Endothelial cell of umbilical vein (primary cell): ENCODE measurements around the gene GNB5. TPM values are rescaled to one million over a fixed set of nuclear protein-coding genes. Genes with fewer than 3 reads are reported as not detected.

Experiments
- BruUV-seq: library from RNA; stranded (reverse); fragments of 400-500 nt; replicated peaks from 2 replicates; lab custom pipeline; 2021; lab: Mats Ljungman, UMichigan
- CTCF ChIA-PET: fragments of 300-600, 350-600 bp; sonication (Branson Sonifier 250); formaldehyde crosslinking; loops from one replicate; lab custom pipeline; 2021; ENCODE audit warnings: antibody characterized with exemption, inconsistent platforms; lab: Charles Lee
- POLR2A ChIA-PET: fragments of 300-600, 350-600 bp; sonication (Branson Sonifier 250); formaldehyde crosslinking; loops from one replicate; lab custom pipeline; 2021; ENCODE audit warnings: antibody characterized with exemption, inconsistent platforms; lab: Charles Lee
- DNase-seq: peaks from one replicate; pipeline ENCODE4 v3.0.0-alpha.2; 2011; ENCODE audit warnings: low read depth, low spot score
- FAIRE-seq: peaks from 2 replicates; lab custom pipeline; 2011; peaks lifted over from hg19 to GRCh38; lab: Jason Lieb, UNC
- H2AFZ ChIP-seq: 2 replicates; pipeline ENCODE4 v1.6.0; 2012; ENCODE audit warnings: low read depth, low read length, control low read depth, inconsistent platforms
- H3K27ac ChIP-seq: 2 replicates; pipeline ENCODE4 v1.5.1; 2011; ENCODE audit warnings: low read depth, mild to moderate bottlenecking, control low read depth, low read length, moderate library complexity; ENCODE audit not compliant: insufficient read depth
- H3K27me3 ChIP-seq, 2 experiments: 2 replicates each; pipeline versions ENCODE4 v1.6.0 to v1.6.1; 2011; ENCODE audit warnings: low read length in 2 of 2, mixed read lengths in 1 of 2; ENCODE audit not compliant: control insufficient read depth in 2 of 2, insufficient read depth in 2 of 2
- H3K36me3 ChIP-seq, 2 experiments: 2 replicates in 1 of 2; 3 replicates in 1 of 2; pipeline ENCODE4 v1.5.1; 2011; ENCODE audit warnings: low read length in 2 of 2, mild to moderate bottlenecking in 1 of 2, moderate library complexity in 1 of 2; ENCODE audit not compliant: control insufficient read depth in 2 of 2, insufficient read depth in 2 of 2; ENCODE audit errors: extremely low read depth in 1 of 2
- H3K4me1 ChIP-seq: 3 replicates; pipeline ENCODE4 v1.5.1; 2011; ENCODE audit warnings: mild to moderate bottlenecking, low read length; ENCODE audit not compliant: control insufficient read depth, insufficient read depth; ENCODE audit errors: extremely low read depth
- H3K4me2 ChIP-seq: 2 replicates; pipeline ENCODE4 v1.6.1; 2011; ENCODE audit warnings: low read length, control low read depth, mixed read lengths; ENCODE audit not compliant: insufficient read depth
- H3K4me3 ChIP-seq, 3 experiments: fragments of 200-600 bp in 1 of 3; sonication (generic), shearing (Covaris generic) in 1 of 3; replicated peaks in 1 of 3; 2 replicates each; pipeline ENCODE4 v1.5.1; 2011 to 2016; ENCODE audit warnings: control low read depth in 3 of 3, low read length in 3 of 3, mild to moderate bottlenecking in 2 of 3, inconsistent platforms in 1 of 3, low read depth in 1 of 3, moderate library complexity in 1 of 3; ENCODE audit not compliant: insufficient read depth in 1 of 3
- H3K79me2 ChIP-seq: 2 replicates; pipeline ENCODE4 v1.6.0; 2012; ENCODE audit warnings: low read length, inconsistent platforms; ENCODE audit not compliant: control insufficient read depth, insufficient read depth
- H3K9ac ChIP-seq: replicated peaks from 2 replicates; pipeline ENCODE3; 2011; ENCODE audit warnings: low read length, control low read depth; ENCODE audit not compliant: insufficient read depth; ENCODE audit errors: extremely low read depth
- H3K9me1 ChIP-seq: replicated peaks from 3 replicates; pipeline ENCODE4 v1.6.0; 2011; ENCODE audit warnings: mild to moderate bottlenecking, low read length; ENCODE audit not compliant: control insufficient read depth, insufficient read depth; ENCODE audit errors: extremely low read depth
- H3K9me3 ChIP-seq: replicated peaks from 2 replicates; pipeline ENCODE4 v1.5.1; 2012; ENCODE audit warnings: low read length, inconsistent platforms; ENCODE audit not compliant: control insufficient read depth, insufficient read depth
- H4K20me1 ChIP-seq: replicated peaks from 2 replicates; pipeline ENCODE3; 2011; ENCODE audit warnings: mild to moderate bottlenecking, low read length; ENCODE audit not compliant: control insufficient read depth, insufficient read depth; ENCODE audit errors: extremely low read depth
- EZH2 ChIP-seq: IDR thresholded peaks from 2 replicates; pipeline ENCODE4 v1.6.1; 2012; ENCODE audit warnings: borderline replicate concordance, low read depth, mild to moderate bottlenecking, moderate library complexity, low read length, inconsistent platforms; ENCODE audit not compliant: severe bottlenecking
- FOS ChIP-seq: IDR thresholded peaks from 2 replicates; pipeline ENCODE4 v1.6.1; 2011; ENCODE audit warnings: mild to moderate bottlenecking, low read length, moderate library complexity, borderline replicate concordance; ENCODE audit not compliant: insufficient read depth
- GATA2 ChIP-seq: IDR thresholded peaks from 2 replicates; pipeline ENCODE4 v1.7.0; 2011; ENCODE audit warnings: low read depth, mild to moderate bottlenecking, moderate library complexity, mixed read lengths, low read length; ENCODE audit not compliant: insufficient read length, insufficient read depth
- JUN ChIP-seq: IDR thresholded peaks from 2 replicates; pipeline ENCODE4 v1.6.1; 2011; ENCODE audit warnings: borderline replicate concordance, low read depth; ENCODE audit not compliant: insufficient read length, insufficient read depth
- MYC ChIP-seq: IDR thresholded peaks from one replicate; pipeline ENCODE4 v1.6.1; 2011; ENCODE audit warnings: mild to moderate bottlenecking, low read depth, low read length
- POLR2A ChIP-seq: IDR thresholded peaks from 2 replicates; pipeline ENCODE4 v1.6.1; 2012; ENCODE audit warnings: low read depth, mild to moderate bottlenecking, control low read depth, low read length
- POLR2AphosphoS5 ChIP-seq: IDR thresholded peaks from 2 replicates; pipeline ENCODE4 v1.6.1; 2012; ENCODE audit warnings: low read depth, mild to moderate bottlenecking, control low read depth, low read length, moderate library complexity; ENCODE audit not compliant: insufficient read depth
- dilution Hi-C: fragments of 300-500 bp; cut with MboI; formaldehyde crosslinking; loops from one replicate; pipeline ENCODE4 v1.15.0; 2019; ENCODE audit warnings: low sequenced_read_pairs; ENCODE audit not compliant: extremely low pct_ligation_motif_present
- intact Hi-C: fragments of 100-400 bp; cut with micrococcal nuclease; formaldehyde crosslinking; loops from one replicate; pipeline ENCODE4 v1.10.0; 2022
- polyA plus RNA-seq, 4 experiments: library from polyadenylated mRNA; depleted of rRNA in 3 of 4; stranded (reverse) in 3 of 4; unstranded in 1 of 4; fragments of >200 nt; gene quantifications; 2 replicates each; pipeline versions ENCODE4 v1.2.1 to v1.2.3, GENCODE V29; 2011 to 2012; ENCODE audit warnings: missing spikeins in 1 of 4
- total RNA-seq: library from RNA; stranded (reverse); gene quantifications from 2 replicates; pipeline ENCODE4 v1.2.3, GENCODE V29; 2021
- TF ChIP-seq, protein P1 (sequence below): IDR thresholded peaks from 2 replicates; pipeline ENCODE4 v1.6.1; 2011; ENCODE audit not compliant: insufficient read depth, insufficient read length
- TF ChIP-seq, protein P2 (sequence below), 2 donors: IDR thresholded peaks; 1 replicate in 1 of 2; 2 replicates in 1 of 2; pipeline ENCODE4 v1.5.1; 2011; ENCODE audit warnings: low read length in 2 of 2, mild to moderate bottlenecking in 2 of 2, moderate library complexity in 2 of 2, control low read depth in 1 of 2, inconsistent platforms in 1 of 2, low read depth in 1 of 2; ENCODE audit not compliant: insufficient read depth in 1 of 2; ENCODE audit errors: extremely low read depth in 1 of 2

The GNB5 gene
- total and polyA plus RNA-seq, 2 donors (not counting 3 experiments of a cell fraction or from before 2014, with no cell fraction given) = 15.6 to 16.8 TPM

DNA sequence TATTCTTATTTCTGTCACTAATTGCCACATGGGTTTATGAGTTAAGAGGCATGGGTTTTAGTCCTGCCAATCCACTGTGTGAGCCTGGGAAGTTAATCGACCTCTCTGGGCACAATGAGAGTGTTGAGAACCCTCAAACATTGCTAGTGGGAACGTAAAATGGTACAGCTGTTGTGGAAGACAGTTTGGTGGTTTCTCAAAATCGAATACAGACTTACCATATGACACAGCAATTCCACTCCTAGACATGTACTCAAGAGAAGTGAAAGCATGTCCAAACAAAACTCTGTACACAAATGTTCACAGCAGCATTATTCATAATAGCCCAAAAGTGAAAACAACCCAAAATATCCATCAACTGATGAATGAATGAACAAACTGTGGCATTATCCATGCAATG lies 5.7 kb upstream of the GNB5 start:
- FAIRE-seq = no peak
- intact Hi-C loops (no loop called here), dilution Hi-C loops (no loop called here)
- H3K4me1 ChIP-seq = no peaks in the 10 kb centered on the region
- peaks cover 0 to 2% of the 10 kb centered on the region in 2 experiments for H3K27me3 ChIP-seq
- CTCF ChIA-PET = interaction anchor here (0.6 to 1.8 kb wide), 3 partner anchors 13 to 345 kb away, joined by 3 to 7 read pairs (median 4); no protein-coding TSS in a partner anchor
- H3K4me2 ChIP-seq = no peak overlapping the region
- no peaks in the 10 kb centered on the region for H4K20me1 ChIP-seq
- H3K9ac ChIP-seq = no peak overlapping the region
- H3K79me2 ChIP-seq = no peaks in the 10 kb centered on the region
- H3K36me3 ChIP-seq = no peaks in the 10 kb centered on the region
- DNase-seq = no peak
- TF ChIP-seq JUN = no peak
- no peak for TF ChIP-seq POLR2A
- no peak for TF ChIP-seq EZH2
- no peak for TF ChIP-seq FOS
- TF ChIP-seq MYC = no peak
- TF ChIP-seq GATA2 = no peak
- TF ChIP-seq, protein P1, sequence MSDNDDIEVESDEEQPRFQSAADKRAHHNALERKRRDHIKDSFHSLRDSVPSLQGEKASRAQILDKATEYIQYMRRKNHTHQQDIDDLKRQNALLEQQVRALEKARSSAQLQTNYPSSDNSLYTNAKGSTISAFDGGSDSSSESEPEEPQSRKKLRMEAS = no peak
- TF ChIP-seq, protein P2, sequence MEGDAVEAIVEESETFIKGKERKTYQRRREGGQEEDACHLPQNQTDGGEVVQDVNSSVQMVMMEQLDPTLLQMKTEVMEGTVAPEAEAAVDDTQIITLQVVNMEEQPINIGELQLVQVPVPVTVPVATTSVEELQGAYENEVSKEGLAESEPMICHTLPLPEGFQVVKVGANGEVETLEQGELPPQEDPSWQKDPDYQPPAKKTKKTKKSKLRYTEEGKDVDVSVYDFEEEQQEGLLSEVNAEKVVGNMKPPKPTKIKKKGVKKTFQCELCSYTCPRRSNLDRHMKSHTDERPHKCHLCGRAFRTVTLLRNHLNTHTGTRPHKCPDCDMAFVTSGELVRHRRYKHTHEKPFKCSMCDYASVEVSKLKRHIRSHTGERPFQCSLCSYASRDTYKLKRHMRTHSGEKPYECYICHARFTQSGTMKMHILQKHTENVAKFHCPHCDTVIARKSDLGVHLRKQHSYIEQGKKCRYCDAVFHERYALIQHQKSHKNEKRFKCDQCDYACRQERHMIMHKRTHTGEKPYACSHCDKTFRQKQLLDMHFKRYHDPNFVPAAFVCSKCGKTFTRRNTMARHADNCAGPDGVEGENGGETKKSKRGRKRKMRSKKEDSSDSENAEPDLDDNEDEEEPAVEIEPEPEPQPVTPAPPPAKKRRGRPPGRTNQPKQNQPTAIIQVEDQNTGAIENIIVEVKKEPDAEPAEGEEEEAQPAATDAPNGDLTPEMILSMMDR (IDR thresholded peaks at IDR 0.05; ENCODE audit: extremely low read depth in 1 of 2, insufficient read depth in 1 of 2, low read depth in 1 of 2, low read length in 2 of 2) = no peak
- no peak for TF ChIP-seq POLR2AphosphoS5
- H3K9me3 ChIP-seq = no peaks in the 10 kb centered on the region
- no peak overlapping the region for H2AFZ ChIP-seq
- no peaks in the 10 kb centered on the region for H3K9me1 ChIP-seq
- POLR2A ChIA-PET = no interaction called here
- no TSS peak for BruUV-seq
- H3K4me3 ChIP-seq = no peak overlapping the region
- H3K27ac ChIP-seq = no peak overlapping the region
